ENCODE results near the gene DVL2.
"Not testable (repeated sequence)": the region's sequence is repeated elsewhere in the genome, so short reads cannot be mapped to it uniquely, and the experiment has no call there.

DVL2 gene

DNA sequence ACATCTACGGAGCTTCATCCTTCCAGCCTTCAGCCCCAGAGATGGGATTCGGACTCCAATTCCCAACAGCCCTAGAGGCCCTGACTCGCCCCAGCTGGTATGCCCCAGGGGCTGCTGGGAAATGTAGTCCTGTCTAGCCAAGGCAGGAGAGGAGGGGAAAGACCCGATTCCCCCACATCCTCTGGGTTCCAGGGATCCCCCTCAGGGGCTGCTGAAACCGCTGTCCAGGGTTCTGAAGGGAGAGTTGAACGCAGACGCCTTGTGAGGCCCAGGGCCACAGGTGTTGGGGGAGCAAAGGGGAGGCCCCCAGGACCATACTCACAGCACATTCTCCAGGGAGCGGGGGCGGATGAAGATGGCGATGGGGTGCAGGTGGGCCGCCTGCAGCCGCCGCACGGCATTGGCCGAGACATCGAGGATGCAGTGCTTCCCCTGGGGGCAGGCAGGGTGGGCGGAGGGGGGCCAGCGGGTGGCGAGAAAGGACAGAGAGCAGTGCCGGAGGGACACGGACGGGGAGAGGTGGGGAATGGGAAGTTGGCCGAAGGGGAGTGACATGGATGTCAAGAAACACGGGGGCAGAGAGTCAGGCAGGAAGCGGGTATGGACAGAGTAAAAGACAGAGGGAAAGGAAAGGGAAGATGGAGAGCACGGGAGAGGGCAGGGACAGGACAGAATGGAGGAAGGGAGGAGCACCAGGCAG lies 42.6 kb downstream of the DVL2 start:
- peak in 1 of 2 experiments; percentile 52 for DNase-seq

DNA sequence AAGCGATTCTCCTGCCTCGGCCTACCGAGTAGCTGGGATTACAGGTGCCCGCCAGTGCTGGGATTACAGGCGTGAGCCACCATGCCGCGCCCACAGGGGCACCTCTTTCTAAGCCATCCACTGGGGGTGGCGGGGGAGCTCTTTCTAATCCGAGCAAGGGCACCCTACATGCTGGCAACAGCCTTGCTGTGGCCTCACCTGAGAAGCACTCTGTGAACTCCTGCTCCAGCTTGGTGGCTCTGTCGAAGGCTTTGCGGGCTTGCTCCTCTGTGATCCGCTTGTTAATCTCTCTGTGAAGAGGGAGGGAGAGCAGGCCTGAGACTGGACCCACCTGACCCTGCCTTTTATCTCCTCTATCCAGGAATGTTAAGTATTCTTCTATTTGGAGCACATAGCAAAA lies 43.2 kb downstream of the DVL2 start:
- no peak for DNase-seq

DNA sequence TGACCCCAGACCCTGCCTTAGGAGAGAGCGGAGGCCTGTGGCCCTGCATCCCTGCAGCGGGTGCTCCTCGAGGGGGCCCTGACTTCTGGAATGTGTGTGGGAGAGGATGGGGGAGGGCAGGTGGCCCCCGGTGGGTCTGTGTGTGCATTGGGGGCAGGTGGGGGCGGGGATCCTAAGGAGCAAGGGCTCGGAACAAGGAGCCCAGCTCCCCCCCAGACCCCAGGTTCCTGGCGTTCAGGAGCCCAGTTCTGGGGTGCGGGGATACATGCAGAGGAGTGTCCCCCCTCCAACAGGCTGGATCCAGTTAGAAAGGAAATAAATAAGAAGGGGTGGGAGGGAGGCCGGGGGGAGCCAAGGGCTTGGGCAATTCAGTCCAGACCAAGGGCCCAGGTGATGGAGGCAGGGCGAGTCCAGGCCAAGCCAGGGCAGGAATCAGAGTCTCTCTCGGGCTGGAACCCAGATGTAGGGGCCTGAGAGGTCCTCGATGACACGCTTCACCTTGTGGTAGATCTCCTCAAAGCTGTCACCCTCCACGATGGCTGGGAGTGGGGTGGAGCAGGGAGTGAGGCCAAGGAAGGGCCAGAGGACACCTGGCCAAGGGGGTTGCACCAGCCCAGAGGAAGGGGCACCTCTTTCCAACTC lies 43.9 kb downstream of the DVL2 start:
- DNase-seq, result no peak

DNA sequence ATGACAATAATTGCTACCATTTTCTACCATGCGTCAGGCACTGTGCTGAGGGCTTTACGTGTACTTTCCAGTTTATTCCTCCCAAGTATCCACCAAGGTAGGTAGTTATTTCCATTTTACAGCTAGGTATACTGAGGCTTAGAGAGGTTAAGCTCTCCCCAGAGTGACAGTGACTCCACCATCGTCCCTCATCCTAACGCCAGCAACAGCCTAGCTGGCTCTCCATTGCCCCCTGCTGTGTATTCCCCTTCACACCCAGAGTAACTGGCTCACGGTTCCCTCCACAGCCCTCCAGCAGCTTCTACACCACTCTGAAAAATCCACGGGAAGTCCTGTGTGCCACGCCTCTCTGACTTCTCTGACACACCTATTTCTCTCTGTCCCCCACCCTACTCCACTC lies 48.1 kb downstream of the DVL2 start:
- no peak for DNase-seq

DNA sequence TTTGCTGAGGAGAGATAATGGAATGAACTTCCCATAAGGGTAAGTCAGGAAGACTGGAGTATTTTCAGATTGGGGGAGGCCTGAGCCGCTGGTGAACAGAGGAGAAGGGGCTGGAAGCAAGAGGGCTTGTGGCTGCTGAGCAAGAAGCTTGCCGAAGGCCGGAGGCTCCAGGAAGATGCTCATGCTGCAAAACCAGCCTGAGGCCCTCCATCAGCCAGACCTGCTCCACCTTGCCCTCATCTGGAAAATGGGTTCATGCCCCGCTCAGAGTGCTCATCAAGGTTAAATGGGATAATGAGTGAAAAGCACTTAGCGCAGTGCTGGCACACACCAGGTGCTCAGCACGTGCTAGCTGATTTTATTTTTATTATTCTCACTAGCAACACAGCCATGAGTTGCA lies 49.7 kb downstream of the DVL2 start:
- DNase-seq, result no peak

DNA sequence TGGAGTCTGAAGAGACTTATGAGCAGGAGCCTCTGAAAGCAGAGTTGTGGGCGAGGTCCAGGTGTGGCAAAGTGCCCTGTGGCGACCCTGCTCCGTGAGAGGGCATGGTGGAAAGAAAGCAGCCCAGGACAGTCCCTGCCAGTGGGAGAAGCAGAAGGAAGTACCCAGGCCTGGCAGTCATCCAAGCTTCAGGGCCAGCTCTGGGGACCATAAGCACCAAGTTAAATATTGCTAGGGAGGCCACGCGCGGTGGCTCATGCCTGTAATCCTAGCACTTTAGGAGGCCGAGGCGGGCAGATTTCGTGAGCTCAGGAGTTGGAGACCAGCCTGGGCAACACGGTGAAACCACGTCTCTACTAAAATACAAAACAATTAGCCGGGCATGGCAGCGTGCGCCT lies 50.2 kb downstream of the DVL2 start:
- no peak for DNase-seq

DNA sequence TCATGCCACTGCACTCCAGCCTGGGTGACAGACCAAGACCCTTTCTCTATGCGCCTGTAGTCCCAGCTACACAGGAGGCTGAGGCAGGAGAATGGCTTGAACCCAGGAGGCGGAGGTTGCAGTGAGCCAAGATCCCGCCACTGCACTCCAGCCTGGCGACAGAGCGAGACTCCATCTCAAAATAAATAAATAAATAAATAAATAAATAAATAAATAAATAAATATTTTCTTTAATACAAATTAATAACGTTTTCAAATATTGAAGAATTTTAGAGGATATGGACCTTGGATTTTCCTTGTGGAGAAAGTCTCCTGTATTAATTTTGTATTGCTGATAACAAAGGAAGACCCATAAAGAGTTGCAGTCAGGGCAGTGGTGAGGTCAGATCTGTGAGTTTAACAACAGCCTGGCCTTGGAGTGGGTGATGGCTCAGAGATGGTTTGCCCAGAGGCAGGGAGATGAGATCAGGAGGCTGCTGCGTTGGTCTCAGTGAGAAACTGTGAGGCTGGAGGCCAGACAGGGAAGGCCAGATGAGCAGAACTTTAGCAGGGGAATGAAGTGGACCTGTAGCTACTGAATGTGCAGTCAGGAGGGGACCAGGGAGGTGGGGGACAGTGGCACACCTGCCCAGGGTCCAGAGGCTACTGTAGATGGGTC lies 50.8 kb downstream of the DVL2 start:
- DNase-seq, result no peak

DNA sequence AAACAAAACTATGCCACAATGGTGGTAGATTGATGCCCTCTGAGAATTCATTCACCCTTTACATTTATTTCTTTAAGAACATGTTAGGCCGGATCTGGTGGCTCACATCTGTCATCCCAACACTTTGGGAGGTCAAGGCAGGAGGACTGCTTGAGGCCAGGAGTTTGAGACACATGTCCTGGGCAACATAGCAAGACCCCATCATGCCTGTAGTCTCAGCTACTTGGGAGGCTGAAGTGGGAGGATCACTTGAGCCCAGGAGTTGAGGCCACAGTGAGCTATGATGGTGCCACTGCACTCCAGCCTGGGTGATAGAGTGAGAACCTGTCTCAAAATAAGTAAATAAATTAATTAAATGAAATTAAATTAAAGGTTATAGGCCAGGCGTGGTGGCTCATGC lies 52.2 kb downstream of the DVL2 start:
- not testable (repeated sequence) for DNase-seq

DNA sequence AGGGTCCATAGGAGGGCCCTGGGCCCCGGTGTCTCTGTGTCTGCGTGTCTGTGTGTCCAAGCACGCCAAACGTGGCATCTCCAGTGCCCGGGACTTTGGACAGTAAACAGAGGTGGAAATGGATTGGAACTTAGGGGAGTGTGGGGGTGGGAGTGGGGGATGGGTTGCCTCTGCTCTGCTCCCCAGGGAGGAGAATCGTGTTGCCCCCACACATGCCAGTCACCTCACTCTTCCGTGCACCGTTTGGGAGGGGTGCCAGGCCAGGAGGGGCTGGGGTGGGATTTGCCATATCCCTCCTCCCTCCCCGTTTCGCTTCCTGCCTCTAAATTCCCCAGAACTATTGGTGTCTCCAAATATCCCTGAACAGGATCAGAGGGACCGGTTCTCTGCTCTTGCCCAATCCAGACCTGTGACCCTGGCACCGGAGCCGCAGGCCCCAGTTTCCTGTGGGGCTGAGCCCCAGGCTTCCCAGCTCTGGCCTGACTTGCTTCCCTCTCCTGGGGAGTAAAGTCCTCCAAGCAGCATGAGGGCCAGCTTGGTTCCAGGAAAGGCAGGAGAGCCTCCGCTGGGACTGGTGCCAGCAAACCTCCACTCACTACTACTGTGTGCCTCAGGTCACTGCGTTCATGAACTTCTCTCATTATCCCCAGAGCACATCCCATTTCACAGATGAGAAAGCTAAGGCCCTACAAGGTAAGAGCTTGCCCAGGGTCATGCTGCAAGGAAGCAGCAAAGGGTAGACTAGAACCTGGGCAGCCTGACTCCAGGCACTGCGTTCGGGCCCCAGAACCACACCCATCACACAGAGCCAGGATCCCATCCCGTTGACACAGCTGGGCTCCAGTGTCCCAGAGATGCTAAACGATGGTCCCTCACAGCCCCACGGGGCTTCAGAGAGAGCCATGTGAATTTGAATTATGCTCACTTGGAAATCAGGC lies 54.7 kb downstream of the DVL2 start, which contains the start of gene ASGR1:
Gene ASGR1 (minus strand): TSS at position 54 of the 938 bp plus-strand sequence. CDS start 807 bp downstream, outside the sequence.
- DNase-seq, result no peak

DNA sequence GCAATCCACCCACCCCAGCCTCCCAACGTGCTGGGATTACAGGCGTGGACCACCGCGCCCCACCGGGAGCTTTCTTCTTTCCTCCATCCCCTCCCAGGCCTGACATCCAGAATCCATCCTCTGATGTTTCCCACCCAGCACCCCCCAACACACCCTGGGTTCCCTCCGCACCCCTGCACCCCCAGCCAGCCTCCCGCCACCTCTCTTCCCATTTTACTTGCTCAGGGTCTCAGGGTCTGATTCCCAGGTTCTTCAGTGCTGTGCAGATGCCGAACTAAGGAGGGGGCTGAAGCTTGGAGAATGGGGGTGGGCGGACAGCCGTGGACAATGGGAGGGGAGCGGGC lies 55.4 kb downstream of the DVL2 start:
- DNase-seq, result no peak

DNA sequence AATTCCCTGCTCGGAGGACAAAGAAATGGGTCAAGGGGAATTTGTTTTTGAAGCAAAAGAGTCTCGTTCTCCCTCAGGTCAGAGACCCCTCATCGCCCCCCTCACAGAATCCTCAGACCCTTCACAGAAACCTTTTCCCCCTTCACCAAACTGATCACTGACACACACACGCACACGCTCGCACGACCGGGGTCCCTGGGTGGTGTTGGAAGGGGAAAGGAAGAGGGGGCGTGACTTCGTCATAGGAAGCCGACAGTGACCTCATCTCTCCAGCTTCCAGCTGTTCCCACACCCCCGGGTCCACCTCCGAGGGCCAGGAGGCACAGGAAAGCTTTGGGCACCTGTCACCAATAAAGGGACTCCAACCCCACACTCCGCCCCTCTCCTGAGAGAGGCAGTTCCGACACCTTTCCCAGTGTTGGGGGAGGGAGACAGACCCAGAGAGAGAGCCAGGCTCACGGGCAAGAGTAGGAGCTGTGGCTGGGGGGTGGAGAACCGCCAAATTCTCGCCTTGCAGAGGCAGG lies 56.3 kb downstream of the DVL2 start:
- no peak for DNase-seq

DNA sequence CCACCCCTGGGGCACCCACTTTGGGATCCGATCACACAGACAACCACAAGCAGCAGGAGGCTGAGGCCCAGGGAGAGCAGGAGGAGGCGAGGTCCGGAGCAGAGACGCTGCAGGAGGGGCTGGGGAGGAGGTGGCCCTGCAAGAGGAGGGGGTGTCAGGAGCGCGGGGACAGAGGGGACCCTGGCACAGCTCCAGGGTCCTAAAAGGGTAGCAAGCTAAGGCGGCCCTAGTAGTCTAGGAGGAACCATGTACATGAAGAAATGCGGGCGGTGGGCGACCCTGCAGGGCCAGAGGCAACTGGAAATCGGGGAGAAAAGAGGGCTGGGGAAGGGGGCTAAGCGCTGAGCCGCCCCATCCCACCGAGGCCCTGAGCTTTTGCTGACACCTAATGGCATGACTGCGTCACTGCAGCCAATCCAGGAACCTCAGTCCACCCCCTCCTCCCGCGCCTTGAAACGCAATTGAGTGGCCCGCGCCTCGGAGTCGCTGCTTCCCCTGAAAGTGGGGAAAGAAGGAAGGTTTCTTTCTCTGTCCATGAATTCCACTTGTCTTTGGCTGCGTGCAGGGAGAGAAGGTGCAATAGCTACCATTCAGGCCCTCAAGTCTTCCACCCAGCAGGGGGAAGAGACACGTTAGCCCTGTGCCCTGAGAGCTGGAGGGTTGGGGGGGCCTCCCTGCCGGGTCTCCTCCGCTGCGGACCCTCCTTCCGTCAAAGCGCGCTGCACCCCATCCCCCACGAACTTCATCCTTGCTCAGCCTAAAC lies 56.9 kb downstream of the DVL2 start:
- peak; percentile 32 to 70 for DNase-seq

DNA sequence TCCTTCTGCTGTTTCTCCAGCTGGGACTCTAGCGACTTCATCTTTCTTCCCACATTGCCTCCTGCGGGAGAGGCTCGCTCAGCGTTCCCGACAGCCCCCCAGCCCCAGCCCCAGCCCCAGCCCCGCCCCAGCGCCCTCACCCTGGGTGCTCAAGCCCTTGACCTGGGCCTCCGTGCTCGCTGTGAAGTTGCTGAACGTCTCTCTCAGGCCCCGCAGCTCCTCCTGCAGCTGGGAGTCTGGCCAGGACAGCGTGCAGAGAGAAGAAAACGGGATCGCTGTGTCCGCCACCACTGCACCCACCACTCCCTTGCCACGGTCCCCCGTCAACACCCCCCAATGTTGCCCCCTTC lies 57.5 kb downstream of the DVL2 start:
- no peak for DNase-seq

DNA sequence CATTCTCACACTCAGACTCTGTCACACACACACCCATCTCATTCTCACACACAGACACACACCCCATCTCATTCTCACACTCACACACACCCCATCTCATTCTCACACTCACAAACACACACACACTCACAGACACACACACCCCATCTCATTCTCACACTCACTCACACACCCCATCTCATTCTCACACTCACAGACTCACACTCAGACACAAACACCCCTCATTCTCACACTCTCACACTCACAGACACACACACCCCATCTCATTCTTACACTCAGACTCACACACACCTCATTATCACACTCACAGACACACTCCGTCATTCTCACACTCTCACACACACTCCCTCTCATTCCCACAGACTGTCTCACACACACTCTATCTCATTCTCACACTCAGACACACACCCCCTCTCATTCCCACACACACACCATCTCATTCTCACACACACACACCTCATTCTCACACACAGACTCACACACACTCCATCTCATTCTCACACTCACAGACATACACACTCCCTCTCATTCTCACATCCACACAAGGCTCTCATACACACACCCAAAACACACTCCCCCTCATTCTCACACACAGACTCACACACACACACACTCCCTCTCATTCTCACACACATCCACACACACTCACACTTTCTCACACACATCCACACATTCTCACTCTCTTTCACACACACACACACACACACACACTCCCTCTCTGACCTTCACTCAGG lies 58.0 kb downstream of the DVL2 start:
- DNase-seq, result no peak
